Stimulated activated CD8-positive, alpha-beta memory T cell treated with anti-CD3 and anti-CD28 coated beads, Interleukin-12 subunit alpha, Interleukin-12 subunit beta, amount 100 ng/mL, for 24 hours (primary cell): ENCODE measurements around the gene SPAG8.

Experiments used
- DNase-seq: peaks from one replicate; pipeline ENCODE4 v3.0.0-alpha.2; 2020; ENCODE audit errors: extremely low read depth

SPAG8 gene

DNA sequence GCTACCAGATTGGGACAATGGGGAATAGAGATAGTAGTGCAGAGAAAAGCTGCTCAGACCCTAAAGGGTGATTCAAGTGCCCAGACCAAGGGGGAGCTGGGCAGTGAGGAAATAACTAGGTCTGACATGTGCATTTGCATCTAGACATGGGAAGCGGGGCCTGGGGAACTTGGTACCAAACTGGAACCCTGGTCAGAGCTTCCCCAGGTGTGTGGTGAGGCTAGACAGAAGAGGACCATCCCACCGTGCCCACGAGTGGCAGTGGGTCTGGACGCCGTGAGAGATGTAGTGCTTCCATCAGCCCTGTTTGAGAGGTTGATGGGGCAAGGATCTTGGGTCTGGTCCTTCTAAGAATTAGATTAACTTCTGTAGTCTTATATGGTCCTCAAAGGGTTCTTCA is 24.5 kb upstream of the SPAG8 start:
- no peak for DNase-seq

DNA sequence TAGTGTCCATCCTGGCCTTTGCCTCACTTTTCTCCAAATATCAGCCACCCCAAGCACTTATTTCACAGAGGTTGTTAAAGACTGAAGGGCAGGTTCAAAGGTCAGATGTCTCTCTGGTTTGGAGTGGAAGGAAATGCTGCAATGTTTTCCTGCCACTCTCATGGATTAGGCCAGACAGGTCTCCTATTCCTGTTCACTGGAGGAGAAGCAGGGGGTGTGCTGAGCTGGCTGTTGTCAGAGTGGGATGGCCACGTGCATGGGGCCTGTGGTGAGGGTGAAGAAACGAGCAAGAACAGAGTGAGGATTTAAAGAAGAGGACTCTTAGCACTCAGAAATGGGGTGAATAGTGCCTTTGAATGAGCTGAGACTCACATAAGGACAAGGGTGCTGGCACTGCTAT is 23.7 kb upstream of the SPAG8 start:
- no peak for DNase-seq

DNA sequence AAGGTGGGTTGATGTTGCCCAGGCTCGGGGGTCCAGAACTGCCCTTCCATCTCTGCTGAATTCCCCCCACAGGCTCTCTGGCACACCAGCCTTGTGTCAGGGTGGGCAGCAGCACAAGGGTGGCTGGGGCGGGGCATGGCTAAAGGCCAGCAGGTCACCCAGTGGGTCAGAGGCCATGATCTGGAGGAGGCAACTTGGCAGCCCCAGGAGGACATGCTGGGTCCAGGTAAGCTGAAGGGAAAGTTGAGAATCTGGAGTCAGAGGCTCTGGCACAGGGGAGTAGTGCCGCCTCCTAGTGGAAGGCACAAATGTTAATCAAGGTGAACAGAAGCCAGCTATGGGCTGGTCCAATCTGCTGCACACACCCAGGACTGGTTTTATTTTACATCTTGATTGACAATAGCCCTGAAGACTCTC is 23.2 kb upstream of the SPAG8 start:
- no peak for DNase-seq

DNA sequence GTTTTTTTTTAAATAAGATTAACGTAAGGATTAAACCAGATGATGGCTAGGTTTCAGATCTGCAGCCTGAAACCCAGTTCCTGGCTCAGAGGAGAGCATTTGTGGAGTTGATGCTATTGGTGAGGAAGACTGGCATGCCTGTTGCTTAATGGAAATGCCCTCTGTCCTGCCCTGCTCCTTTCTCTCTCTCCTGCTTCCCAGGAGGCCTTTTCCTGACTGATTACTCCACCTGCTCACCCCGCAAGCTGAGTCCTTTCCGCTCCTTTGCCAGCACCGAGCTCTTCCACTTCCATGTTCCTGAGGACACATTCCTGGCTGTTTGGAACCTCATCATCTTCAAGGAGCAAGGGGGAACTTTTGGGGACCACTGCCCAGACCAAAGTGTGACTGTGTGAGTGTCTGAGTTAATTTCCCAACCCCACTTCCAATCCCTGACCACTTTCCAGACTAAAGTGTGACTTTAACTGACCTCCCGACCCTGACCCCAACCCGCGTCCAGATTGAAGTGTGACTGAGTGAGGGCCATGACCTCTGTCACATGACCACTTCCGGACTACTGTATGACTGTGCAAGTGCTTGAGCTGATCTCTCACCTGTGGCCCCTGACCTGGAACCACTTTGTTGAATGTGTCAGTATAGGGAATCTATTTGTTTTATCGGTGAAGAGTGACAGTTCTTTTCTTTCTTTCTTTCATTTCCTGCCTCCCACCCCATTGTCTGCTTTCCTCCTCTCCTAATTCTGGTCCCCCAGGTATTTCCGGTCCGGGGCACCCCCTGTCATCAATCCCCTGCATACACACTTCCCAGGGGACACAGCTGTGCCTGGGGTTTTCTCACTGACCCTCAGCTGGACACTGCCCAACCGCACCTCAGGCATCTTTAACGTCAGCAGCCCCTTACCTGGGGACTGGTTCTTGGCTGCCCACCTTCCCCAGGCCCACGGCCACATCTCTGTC is 22.5 kb upstream of the SPAG8 start:
- no peak for DNase-seq

DNA sequence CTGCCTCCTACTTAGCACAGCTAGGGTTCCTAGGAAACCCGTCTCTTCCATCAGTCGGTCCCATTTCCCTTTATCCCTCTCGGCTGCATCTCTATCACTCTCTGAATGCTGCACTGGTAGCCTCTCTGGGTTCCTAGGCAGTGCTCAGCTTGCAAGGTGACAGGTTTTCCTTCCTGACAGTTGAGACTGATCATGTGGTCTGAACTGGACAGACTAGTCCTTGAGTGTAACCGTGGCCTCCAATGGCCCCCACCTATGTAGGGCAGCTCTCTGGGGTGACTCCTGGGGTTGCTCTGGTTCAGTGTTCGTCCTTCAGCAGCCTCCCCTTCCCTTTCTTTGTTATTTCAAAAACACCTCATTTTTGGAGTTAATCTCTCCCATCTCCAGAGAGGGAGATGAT is 20.8 kb upstream of the SPAG8 start:
- no peak for DNase-seq

DNA sequence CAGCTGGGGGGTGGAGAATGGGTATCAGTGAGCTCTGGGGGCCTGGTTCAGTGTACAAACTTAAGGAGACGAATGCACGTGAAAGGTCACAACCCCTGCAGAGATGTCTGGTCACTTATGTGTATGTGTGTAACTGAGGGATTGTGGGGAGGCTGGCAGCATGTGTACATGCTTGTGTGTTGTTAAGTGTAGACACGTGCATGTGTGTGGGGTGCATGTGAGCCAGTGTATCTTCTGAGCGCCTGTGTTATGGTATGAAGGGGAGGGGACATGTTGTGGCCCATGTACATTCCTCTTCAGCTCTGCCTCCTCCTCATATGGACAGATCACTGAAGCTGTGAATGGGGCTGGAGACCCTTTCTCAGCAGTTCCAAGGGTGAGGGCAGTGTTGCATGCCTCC is 19.0 kb upstream of the SPAG8 start:
- DNase-seq, result no peak

DNA sequence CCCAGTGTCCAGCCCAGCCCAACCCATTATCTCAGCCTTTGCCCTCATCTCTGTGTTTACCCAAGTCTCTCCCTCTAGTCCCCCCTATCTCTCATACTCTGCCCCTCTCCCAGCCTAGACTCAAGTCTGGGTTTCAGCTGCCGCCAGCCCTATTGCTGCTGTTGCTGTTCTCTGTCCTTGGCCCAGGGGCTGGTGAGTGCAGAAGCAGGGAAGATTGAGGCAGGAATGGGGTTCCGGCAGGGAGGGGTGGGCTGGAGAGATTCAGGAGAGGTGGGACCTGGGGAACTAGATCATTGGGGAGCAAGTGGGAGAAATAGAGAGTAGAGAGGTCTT is 17.7 kb upstream of the SPAG8 start:
- no peak for DNase-seq

DNA sequence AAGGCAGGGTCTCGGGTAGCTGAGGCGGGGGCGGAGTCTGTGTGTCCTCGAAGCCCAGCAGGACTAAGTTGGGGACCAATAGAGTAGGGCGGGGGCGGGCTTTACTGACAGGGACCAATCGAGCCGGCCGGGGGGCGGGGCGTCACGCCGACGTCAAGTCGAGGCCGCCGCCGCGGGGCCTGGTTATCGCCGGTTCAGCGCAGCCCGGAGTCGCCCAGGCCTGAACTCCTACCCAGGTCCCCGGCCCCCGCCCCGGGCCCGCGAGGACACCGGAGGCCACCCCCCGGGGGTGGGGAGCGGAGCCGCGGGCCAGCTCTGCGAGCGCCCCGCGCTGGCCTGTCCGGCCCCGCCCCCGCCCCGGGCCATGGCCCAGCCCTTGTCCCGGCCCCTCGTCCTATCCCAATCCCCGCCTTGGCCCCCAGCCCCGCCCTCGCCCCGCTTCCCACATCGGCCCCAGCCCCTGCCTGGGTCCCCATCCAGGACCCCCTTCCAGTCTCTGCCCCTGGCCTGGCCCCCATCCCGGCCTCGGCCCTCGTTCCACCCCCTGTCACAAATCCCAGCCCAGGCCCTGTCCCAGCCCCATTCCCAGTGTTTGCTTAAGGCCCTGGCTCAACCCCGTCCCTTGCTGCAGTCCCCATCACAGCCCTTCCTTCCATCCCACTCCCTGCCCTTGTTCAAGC is 17.2 kb upstream of the SPAG8 start, which contains the start of gene TMEM8B:
Gene TMEM8B (plus strand): TSS at position 145 of the 680 bp plus-strand sequence. CDS start 220 bp downstream, at position 365.
- DNase-seq, result peak; percentile 90

DNA sequence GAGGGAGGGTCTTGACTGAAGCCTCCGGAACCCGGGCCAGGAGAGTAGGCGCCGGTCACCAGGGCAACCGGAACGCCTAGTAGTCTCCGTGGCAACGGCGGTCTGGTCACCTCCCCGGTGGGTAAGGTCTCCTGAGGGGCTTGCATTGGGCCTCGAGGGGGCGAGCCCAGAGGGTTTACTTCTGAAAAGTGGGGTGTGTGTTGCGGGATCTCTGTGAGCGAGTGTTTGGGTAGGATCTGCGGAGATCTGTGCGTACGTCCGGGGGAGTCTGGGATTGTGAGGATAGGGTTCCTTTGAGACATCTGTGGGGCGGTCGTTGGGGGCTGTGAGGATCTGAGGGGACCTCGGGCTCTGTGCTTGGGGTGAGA is 16.6 kb upstream of the SPAG8 start, which contains the start of gene FAM221B:
Gene FAM221B (minus strand): TSS at position 17 of the 368 bp plus-strand sequence. CDS start 2,571 bp downstream, outside the sequence.
- DNase-seq, result no peak

DNA sequence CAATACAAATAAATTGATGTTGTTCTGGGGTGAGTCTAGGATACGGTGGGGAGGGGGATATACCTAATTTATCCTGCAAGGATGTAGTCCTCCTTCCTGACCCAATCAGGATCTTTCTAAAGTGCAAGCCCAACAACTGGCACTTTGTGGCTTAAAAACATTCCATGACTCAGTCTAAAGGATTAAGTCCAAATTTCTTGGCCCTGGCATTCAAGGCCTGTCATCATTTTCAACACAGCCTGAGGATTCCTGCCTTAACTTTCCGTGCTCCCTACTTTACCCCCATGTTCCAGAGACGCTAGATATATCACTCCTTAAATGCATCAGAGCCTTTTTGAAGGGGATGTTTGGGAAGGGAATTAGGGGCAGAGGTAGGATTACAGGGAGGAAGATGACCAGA is 15.4 kb upstream of the SPAG8 start:
- no peak for DNase-seq

DNA sequence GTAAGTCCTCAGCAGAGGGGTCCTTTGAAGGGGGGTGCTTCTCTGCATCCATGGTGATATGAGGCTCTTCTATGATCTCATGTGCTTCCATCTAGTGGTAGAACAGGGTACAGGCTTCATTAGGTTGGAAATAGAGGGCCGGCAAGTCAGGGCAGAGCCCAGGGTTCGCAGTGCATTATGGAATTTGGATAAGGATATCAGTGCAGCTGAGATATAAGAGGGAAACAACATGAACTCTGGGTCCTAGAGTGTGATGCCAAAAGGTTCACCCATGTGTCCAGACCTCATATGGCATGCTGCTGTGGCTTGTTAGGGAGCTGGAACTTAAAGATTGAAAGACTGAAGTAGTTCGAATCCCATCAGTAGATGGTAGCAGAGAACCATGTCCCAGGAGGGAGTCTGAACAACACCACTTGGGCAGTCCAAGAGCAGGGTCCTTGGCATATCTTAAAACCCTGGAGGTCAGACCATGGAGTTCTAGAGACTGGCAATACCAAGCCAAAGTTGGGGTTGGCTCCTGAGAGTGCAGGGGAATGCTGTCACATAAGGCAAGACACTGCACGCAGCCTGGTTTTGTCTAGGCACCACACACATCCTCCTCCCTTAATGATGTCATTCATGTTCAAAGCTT is 14.1 kb upstream of the SPAG8 start:
- no peak for DNase-seq

DNA sequence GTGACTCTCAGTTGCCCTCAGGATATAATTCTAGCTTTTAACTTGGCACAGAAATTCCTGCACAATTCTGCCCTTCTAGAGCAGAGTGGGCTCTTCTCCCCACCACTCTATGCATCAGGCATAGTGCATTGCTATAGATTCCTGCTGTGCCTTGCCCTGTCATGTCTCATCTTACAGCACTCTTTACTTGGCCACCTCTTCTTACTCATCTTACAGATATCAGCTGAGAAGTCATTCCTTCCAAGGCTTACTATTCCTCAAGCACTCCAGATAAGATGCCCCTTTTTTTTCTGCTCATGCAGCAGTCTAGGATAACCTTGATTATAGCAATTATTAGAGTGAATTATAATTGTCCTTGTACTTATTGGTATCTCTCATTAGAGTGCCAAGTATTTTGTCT is 10.9 kb upstream of the SPAG8 start:
- no peak for DNase-seq

DNA sequence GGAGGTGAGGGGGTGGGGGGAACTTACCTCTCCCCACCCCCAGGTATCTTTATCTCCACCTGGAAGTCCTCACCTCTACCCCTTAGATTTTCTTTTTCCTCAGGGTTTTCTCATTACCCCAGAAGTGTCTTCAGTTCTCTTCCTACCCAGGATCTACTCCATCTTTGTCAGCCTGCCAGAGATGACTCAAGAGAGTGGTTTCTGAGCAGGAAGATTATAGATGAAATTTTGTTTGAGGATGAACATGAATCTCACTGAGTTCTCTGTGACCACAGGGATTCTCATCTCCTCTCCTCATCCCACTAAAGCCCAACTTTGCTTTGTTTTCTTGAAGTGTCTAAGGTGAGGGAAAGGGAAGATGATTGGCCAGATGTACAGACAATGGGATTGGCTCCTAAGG is 8.0 kb upstream of the SPAG8 start:
- no peak for DNase-seq

DNA sequence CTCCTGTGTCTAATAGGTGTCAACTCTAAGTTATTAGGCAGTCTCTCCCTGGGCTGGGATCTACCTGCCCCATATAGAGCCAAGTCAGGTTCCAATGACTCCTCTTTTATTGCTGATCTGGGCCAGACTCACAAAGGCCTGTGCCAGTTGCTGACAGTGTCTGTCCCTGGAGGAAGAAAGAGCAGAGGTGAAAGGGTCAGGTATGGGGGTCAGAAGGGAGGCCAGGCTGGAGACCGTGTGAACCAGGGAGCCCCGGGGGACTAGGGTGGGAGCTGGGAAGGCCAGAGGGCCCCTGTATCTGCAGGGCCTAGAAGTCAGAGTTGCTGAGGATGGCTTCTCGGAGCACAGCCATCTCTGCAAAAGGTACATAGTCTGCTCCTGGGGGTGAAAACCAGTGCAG is 6.3 kb upstream of the SPAG8 start:
- no peak for DNase-seq

DNA sequence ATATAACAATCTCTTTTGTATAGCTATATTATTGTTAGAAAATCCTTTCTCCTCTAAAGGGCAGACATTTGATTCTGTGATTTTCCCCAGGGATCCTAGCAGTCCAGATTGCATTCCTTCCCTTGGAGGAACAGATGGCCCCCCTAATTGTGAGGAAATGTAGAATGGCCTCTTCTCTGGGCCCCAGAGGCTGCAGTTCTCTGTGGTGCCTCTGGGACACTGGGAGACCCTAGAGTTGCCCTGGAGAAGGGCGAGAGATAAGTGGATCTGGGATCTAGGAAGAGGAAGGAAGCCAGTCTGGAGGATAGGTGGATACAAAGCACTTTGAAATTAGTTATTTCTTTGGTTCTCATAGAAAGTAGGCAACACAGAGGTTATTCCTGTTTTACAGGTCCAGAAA is 4.6 kb upstream of the SPAG8 start:
- DNase-seq, result no peak

DNA sequence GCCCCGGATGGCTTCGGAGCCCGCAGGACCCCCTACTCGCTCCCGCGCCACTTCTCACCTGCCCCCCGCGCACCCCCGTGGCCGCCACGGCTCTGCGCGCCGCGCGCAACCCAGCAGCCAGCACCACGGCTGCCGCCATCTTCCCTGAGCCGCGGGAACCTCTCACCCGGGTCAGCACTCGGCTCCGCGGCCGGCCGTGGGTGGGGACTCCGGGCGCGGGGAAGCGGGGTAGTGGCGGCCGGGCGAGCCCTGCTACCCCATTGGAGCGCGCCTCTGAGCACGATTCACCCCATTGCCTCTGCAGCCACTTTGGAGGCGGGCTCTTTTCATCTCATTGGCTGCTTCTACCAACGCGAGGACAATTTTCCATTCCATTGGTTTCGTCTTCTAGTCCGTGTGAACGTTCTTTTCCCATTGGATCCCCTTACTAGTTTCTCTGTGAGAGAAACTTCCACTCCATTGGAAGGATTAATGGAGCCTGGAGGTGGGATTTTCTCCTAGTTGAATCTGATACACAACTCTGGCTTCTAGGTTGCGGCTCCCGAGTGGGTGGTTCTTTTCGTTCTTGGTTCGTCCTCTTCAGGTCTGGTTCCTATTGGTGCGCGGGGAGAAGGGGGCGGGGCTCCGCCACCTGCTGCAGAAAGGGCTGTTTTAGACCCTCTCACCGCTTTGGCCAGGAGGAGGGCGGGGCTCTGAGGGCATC is 2.9 kb upstream of the SPAG8 start, which contains the start of gene HINT2:
Gene HINT2 (minus strand): TSS at position 202 of the 703 bp plus-strand sequence. CDS start 63 bp downstream, at position 139.
- peak; percentile 95 for DNase-seq

DNA sequence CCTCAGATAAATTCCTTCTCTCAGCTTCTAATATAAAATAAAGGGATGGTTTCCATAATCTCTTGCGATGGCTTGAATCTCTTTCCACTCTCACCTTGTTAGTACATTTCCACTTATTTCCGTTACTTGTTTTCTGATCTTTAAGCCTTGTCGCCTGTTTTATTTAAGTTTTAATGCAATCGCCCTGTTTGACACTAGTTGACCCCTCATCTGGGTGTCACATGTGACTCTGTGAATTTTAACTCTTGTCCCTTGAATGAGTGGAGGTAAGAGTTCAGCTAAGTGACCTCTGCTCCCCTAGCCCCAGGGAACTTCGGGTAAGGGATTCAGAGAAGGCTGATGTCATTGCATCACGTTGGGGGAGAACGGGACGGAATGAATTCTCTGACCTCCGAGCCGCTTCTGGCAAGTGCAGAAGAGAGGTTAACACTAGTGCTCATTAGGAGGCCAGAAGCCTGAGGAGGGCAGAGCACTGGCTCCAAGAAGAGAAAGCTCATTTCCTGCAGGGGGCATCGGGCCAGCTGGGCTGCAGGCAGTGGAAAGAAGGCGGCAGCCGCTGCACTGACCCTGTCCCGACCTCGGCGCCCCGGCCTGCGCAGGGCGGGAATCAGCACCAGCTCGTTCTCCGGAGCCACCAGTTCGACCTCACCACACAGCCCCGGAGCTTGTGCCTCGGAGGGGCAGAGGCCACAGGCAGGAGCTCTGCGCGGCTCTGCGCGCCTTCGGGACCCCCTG is 2.2 kb upstream of the SPAG8 start:
- DNase-seq, result no peak

DNA sequence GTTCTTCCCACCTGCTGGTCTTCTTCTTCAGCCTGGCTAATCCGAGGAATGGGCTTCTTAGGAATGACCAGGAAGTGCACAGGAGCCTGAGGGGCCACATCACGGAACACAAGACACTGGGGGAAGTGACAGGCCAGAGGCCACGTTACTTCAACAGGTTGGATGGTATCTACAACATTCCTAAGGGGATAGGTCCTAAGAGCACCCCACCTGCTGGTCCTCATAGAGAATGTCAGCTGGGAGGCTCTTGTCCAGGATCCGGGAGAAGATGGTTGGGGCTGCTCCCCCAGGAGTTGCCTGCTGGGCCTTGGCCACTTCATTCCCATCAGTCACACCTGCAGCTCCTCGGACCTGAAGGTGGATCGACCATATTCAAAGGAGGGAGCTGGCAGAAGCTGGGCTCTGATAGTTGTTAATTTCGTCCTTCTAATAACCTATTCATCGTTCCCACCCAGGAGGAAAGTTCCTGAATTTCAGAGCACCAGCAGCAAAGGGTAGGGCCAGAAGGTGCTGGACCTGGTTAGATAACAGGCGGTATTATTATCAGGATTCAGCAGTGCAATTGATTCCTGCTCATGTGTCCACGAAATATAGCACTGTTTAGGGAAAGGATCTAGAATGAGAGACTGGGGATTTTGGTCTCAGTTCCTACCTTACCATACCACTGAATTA is 1.5 kb upstream of the SPAG8 start:
- DNase-seq, result no peak

DNA sequence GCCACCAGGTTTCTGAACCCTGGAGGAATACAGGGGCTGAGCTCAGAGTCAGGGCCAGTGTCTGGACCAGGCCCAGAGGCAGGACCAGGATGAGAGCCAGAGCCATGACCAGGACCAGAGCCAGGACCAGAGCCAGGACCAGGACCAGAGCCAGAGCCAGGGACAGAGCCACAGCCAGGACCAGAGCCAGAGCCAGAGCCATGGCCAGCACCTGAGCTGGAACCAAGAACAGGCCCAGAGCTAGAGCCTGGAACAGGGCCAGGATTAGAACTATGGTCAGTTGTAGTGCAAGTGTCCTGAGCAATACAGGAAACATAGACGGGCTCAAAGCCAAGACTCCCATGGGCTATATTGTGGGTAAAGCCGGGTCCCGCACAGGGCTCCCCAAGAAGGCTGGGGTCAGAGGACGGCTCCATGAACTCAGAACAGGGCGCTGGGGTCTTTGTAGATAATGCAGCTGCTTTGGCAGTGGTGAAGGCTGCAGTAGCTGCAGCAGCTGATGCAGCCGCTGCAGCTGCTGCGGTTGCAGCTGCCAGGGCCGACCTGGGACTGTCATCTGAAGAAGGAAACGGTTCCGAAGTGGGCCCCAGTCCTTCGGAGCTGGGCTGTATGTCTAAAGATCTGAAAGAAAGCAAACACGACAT is 559 bp downstream of the SPAG8 start:
- DNase-seq, result no peak

DNA sequence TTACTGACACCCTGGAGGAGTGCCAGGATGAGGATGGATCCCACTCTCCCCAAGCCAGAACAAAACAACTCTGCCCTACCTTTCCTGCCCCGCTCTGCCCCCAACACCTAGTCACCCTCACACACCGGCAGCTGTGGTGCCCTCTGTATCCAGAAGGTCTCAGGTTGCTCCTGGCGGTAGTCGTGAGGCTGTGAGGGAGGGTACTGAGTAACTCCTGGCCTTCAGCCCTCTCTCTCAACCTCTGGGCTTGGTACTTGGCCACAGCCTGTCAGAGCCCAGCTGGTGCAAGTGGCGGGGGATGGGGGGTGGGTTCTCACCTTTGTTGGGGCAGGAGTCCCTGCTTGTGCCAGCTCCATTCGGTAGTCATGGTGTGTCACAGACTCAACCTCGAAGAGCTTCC is 1.9 kb downstream of the SPAG8 start:
- no peak for DNase-seq
